GM10266 (cell line): Measurements from ENCODE around the gene IRAK3.

Experiments
- DNase-seq: peaks from one replicate; pipeline ENCODE4 v3.0.0; 2012; ENCODE audit errors: extremely low spot score
- CTCF ChIP-seq: IDR thresholded peaks from 2 replicates; pipeline ENCODE4 v1.5.1; 2012; ENCODE audit warnings: mild to moderate bottlenecking, low read depth; ENCODE audit not compliant: control insufficient read depth, insufficient read depth; ENCODE audit errors: missing control alignments

IRAK3 gene, protein sequence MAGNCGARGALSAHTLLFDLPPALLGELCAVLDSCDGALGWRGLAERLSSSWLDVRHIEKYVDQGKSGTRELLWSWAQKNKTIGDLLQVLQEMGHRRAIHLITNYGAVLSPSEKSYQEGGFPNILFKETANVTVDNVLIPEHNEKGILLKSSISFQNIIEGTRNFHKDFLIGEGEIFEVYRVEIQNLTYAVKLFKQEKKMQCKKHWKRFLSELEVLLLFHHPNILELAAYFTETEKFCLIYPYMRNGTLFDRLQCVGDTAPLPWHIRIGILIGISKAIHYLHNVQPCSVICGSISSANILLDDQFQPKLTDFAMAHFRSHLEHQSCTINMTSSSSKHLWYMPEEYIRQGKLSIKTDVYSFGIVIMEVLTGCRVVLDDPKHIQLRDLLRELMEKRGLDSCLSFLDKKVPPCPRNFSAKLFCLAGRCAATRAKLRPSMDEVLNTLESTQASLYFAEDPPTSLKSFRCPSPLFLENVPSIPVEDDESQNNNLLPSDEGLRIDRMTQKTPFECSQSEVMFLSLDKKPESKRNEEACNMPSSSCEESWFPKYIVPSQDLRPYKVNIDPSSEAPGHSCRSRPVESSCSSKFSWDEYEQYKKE

DNA sequence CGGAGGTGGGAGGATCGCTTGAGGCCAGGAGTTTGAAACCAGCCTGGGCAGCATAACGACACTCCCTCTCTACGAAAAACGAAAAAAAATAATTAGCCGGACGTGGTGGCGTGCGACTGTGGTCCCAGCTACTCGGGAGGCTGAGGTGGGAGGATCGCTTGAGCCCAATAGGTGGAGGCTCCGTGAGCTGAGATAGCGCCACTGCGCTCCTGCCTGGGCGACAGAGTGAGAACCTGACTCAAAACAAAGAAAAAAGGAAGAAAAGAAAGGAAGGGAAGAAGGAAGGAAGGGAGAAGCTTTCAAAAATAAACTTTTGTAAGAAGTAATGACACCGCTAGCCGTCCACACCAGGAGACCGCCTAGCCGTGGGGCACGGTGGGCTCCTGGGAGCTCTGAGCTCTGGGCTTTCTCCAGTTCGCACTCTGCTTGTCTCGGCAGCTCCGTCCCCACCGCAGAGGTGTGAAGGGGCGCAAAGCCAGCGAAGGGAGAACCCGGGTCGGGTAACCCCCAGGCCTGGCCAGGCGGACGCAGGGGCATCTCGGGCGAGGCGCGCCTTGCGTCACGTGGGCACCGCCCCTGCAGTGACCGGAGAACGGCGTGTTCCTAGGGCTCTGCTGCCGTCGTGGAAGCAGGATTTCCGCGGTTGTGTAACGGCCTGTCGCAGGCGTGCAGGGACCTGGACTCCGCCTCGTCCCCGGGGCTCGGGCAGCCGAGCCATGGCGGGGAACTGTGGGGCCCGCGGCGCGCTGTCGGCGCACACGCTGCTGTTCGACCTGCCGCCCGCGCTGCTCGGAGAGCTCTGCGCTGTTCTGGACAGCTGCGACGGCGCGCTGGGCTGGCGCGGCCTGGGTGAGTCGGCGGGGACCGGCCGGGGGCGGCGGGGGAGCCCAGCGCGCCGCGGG is at the start of gene IRAK3:
Gene IRAK3 (plus strand): TSS at position 631 of the 902 bp plus-strand sequence. CDS start 86 bp downstream, at position 717.
- TF ChIP-seq CTCF: no peak

DNA sequence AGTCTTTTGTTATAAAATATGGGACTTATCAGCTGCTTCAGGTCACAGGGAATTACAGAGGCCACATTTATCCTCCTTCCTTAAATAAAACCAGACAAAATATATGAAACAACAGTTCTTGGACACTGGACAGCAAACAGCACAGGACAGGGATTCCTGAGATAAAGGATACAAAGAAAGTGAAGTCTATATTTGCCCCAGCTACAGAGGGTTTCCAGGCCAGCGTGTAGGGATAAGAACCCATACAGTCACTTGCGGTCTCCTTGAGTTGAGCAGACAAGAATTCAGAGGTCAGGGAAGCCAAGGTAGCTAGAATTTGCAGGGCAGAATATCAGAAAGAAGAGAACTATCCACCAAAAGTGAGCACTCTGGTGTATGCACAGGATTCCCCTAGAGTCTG is 49.7 kb upstream of the IRAK3 start:
- no peak for TF ChIP-seq CTCF
- no peak for DNase-seq

More for the DNA sequence above, at the start of gene IRAK3:
- DNase-seq: peak; percentile 67

- TF ChIP-seq CTCF: no peak
- no peak for DNase-seq
Observed at GRCh38 chr12:66140731-66141130, 48.3 kb upstream of the IRAK3 start.

DNA sequence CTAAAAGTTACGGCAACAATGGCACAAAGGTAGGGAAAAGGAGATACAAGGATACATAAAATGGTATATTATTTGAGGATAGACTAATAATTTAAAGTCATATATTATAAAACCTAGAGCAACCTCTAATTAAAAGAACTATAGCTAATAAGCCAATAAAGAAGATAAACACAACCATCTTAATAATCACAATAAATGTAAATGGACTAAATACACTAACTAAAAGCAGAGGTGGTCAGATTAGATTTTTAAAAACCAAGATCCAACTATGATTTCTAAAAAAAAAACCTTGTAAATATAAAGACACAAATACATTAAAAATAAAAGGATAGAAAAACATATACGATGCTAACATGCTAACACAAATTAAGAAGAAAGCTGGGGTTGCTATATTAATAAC is 47.7 kb upstream of the IRAK3 start:
- DNase-seq: no peak
- no peak for TF ChIP-seq CTCF

DNA sequence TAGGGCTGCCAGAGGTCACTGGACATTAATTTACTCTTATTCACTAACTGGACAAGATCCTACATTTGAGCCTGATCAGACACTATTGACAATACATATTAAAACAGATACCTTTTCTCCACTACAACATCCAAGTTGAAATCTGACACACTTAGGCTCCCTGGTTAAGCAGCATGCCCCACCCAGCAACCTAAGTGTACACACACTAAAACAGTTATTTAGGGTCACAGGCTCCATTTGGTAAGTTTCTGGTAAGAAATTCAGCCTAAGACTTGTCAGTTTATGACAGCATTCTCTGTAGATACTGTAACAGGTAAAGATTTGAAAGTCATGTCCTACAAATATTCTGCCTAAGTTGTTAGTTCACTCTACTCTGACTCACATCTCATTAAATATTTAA is 46.2 kb upstream of the IRAK3 start:
- no peak for TF ChIP-seq CTCF
- no peak for DNase-seq

DNA sequence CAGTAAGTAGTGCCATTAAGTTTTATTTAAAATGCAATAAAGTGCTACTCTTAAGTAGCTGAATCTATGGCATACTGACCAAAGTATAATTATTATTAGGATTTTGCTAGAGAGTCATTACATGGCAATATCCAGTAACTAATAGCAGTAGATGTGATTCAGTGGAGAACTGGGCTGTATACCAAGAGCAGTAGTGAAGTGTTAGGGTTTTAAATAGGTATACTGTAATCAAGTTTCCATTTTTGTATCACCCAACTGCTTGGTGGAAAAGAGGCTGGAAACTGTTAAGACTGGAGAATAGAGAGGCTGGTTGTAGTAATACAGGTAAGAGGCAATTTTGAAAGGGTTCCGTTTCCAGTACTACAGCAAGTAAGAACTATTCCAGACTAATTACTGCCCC is 45.1 kb upstream of the IRAK3 start:
- no peak for TF ChIP-seq CTCF

More for the DNA sequence above, 45.1 kb upstream of the IRAK3 start:
- no peak for DNase-seq
